ENCODE measurements around the gene EHD2. TPM values are rescaled to one million over a fixed set of nuclear protein-coding genes. Genes with fewer than 3 reads are reported as not detected.
A peak's percentile ranks its signal among the peaks of the same experiment; 100 is the strongest.

EHD2 gene
- total and polyA plus RNA-seq, 2 donors from 2014 or later, result 19.4 to 105 TPM

- H3K4me3 ChIP-seq (ENCODE audit: low read length in 3 of 3), result no peak overlapping the region
- intact Hi-C loops (cut with DNase I), result no loop called here
Observed at GRCh38 chr19:47676811-47677210, 36.4 kb upstream of the EHD2 start.

GRCh38 chr19:47679251-47679900 is 33.8 kb upstream of the EHD2 start:
- Histone ChIP-seq H3K27me3 (ENCODE audit: control insufficient read depth, insufficient read depth, low read length) (no peaks in the 10 kb centered on the region), H3K4me3 (ENCODE audit: low read length in 3 of 3) (no peak overlapping the region), H3K27ac (ENCODE audit: low read depth in 2 of 2, low read length in 2 of 2) (no peak overlapping the region), H3K9me3 (ENCODE audit: control insufficient read depth in 2 of 3, insufficient read depth in 1 of 3, low read length in 3 of 3) (no peaks in the 10 kb centered on the region), H3K36me3 (ENCODE audit: control insufficient read depth in 2 of 3, insufficient read depth in 3 of 3, low read length in 3 of 3) (peaks cover 0 to 5% (median 0%) of the 10 kb centered on the region in 3 donors), H3K4me1 (ENCODE audit: control insufficient read depth in 2 of 3, insufficient read depth in 2 of 3, low read depth in 1 of 3, low read length in 3 of 3) (no peaks in the 10 kb centered on the region), H3K9ac (ENCODE audit: low read length in 3 of 3) (no peak overlapping the region)
- intact Hi-C loops (cut with DNase I), result no loop called here
- FAIRE-seq, result no peak
- TF ChIP-seq CTCF (IDR thresholded peaks at IDR 0.05; ENCODE audit: borderline replicate concordance, extremely low read depth, insufficient read depth), result no peak
- peak in 1 of 5 donors; percentile 69 for DNase-seq

More at GRCh38 chr19:47676811-47677210, 36.4 kb upstream of the EHD2 start:
- Histone ChIP-seq H3K27me3 (ENCODE audit: control insufficient read depth, insufficient read depth, low read length) (no peaks in the 10 kb centered on the region), H3K4me1 (ENCODE audit: control insufficient read depth in 2 of 3, insufficient read depth in 2 of 3, low read depth in 1 of 3, low read length in 3 of 3) (no peaks in the 10 kb centered on the region), H3K9ac (ENCODE audit: low read length in 3 of 3) (no peak overlapping the region), H3K27ac (ENCODE audit: low read depth in 2 of 2, low read length in 2 of 2) (no peak overlapping the region), H3K9me3 (ENCODE audit: control insufficient read depth in 2 of 3, insufficient read depth in 1 of 3, low read length in 3 of 3) (no peaks in the 10 kb centered on the region), H3K36me3 (ENCODE audit: control insufficient read depth in 2 of 3, insufficient read depth in 3 of 3, low read length in 3 of 3) (peaks cover 0 to 14% (median 0%) of the 10 kb centered on the region in 3 donors)
- DNase-seq, result no peak
- FAIRE-seq, result no peak
- TF ChIP-seq CTCF (IDR thresholded peaks at IDR 0.05; ENCODE audit: borderline replicate concordance, extremely low read depth, insufficient read depth), result no peak

- no peak for TF ChIP-seq CTCF (IDR thresholded peaks at IDR 0.05; ENCODE audit: borderline replicate concordance, extremely low read depth, insufficient read depth)
- H3K36me3 ChIP-seq (ENCODE audit: control insufficient read depth in 2 of 3, insufficient read depth in 3 of 3, low read length in 3 of 3), result peaks cover 0 to 3% (median 0%) of the 10 kb centered on the region in 3 donors
- no peak overlapping the region for H3K4me3 ChIP-seq (ENCODE audit: low read length in 3 of 3)
- no peaks in the 10 kb centered on the region for H3K4me1 ChIP-seq (ENCODE audit: control insufficient read depth in 2 of 3, insufficient read depth in 2 of 3, low read depth in 1 of 3, low read length in 3 of 3)
- peak in 1 of 5 donors; percentile 74 for DNase-seq
- H3K27ac ChIP-seq (ENCODE audit: low read depth in 2 of 2, low read length in 2 of 2), result no peak overlapping the region
- no peak overlapping the region for H3K9ac ChIP-seq (ENCODE audit: low read length in 3 of 3)
- FAIRE-seq, result no peak
- intact Hi-C loops (cut with DNase I), result no loop called here
- no peaks in the 10 kb centered on the region for H3K27me3 ChIP-seq (ENCODE audit: control insufficient read depth, insufficient read depth, low read length)
- H3K9me3 ChIP-seq (ENCODE audit: control insufficient read depth in 2 of 3, insufficient read depth in 1 of 3, low read length in 3 of 3), result no peaks in the 10 kb centered on the region
Observed at GRCh38 chr19:47679922-47680857, 33.0 kb upstream of the EHD2 start.

Data from kidney (tissue), 14 donors.